Activated CD8-positive, alpha-beta memory T cell treated with anti-CD3 and anti-CD28 coated beads for 48 hours (primary cell): ENCODE data around the gene NYAP2.

Experiments used
- DNase-seq, 3 experiments: peaks; one replicate each; pipeline ENCODE4 v3.0.0-alpha.2; 2020; ENCODE audit warnings: low read depth in 2 of 3, low spot score in 2 of 3

The NYAP2 gene

DNA sequence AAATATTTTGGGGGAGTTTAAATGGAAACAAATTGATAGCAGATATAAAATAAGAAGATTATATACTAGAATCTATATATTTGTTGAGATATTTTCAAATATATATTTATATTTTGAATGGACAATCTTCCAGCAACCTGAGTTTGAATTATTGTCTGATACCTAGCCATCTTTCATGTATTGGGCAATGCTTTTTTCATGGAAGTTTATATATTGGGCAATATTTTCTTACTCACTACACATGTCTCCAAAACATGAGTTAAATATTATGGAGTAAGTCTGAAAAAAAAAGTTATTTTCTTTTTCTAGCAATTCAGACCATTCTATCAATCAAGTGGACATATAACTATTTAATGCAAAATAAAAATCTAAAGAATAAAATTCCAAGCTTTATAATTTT is 295.2 kb downstream of the NYAP2 start:
- DNase-seq: no peak

GRCh38 chr2:225697936-225698335 is 298.4 kb downstream of the NYAP2 start:
- DNase-seq: no peak
